SKM-1 (cell line): ENCODE measurements around the gene AURKAIP1.

Source experiments
- DNase-seq: peaks from one replicate; lab custom pipeline; 2025; ENCODE audit not compliant: unreplicated experiment; lab: John Stamatoyannopoulos, UW

AURKAIP1 gene

GRCh38 chr1:1361982-1362423 is 13.0 kb downstream of the AURKAIP1 start:
- DNase-seq, result no peak

- no peak for DNase-seq
Measured at GRCh38 chr1:1361233-1361981, 13.6 kb downstream of the AURKAIP1 start.

- DNase-seq, result no peak
Measured at GRCh38 chr1:1360506-1361169, 14.4 kb downstream of the AURKAIP1 start.

DNA sequence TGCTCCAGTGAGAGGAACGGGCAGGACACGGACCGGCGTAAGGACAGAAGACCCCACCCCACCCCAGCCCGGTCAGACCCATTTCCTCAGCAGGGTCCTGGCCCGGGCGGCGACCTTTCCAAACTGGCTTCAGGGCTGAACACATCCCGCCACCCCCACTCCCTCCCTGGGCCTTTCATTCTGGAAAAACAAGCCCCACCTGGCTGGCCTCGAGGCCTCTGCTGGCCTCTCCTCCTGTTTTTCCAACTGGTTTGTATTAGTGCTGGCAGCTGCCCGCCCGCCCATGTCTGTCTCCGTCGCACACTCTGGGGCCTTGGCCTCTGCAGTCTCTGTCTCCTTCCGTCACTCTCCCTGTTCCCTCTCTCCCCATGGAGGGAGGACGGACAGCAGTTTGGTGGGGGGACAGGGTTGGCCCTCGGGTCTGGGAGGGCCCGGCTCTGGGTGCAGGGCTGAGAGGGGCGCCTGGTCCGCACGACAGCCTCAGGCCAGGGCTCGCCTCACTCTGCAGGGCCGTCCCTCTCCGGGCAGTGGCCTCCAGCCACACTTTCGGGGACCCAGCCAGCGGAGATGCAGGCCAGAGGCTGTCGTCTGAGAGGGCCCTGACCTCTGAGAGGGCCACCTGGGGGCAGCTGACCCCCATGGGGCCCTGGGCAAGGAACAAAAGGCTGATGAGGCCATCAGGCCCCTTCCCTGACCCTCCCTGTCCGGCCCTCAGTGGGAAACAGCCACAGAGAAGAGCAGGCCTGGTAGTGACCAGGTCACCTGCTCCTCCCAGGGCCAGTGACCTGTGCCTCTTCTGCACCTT is 15.1 kb downstream of the AURKAIP1 start:
- DNase-seq, result no peak

DNA sequence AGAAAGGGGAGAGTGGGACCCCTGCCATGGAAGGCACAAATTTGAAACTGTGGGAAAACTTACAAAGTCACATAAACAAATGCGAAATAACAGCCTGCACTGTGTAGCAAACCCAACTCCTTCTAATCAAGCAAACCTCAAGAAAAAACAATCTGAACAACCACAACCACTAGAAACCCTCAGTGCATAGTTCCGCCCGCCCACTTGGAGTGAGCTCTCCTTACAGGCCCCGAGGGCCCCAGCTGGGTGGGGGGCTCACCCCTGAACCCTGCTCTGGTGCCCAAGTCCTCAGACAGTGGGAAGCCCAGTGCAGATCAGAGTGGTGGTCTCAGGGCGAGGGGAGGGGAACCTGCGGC is 15.7 kb downstream of the AURKAIP1 start:
- DNase-seq, result no peak

- no peak for DNase-seq
Measured at GRCh38 chr1:1358433-1359271, 16.4 kb downstream of the AURKAIP1 start, which contains the start of gene MXRA8. Gene MXRA8 (minus strand): TSS chr1:1358555. CDS start chr1:1358504, 51 bp downstream.

DNA sequence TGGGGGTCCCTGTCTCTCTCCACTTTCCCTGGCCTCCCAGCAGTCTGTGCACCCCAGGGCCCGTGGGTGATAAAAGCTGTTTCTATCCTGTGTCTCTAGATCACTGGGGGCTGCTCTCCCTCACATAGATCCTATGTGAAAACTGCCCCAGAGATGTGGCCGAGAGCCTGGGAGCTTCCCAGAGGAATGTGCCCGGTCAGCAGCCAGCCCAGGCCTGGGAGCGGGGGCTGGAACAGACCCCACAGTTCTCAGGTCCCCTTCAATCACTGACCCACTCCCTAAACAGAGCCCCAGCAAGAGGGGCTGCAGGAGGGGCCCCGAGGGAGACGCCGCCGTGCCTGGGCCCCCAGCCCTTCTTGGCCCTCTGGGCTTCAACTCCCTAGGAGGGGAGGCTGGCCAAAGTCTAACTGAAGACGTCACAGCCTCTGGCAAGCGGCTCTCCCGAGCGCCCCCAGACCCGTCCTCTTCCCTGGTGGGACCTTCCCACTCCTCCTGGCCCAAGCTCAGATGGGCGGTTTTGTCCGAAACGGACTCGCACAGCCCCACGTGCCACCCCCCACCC is 17.1 kb downstream of the AURKAIP1 start:
- DNase-seq, result no peak

- no peak for DNase-seq
Measured at GRCh38 chr1:1356796-1357401, 18.1 kb downstream of the AURKAIP1 start.

DNA sequence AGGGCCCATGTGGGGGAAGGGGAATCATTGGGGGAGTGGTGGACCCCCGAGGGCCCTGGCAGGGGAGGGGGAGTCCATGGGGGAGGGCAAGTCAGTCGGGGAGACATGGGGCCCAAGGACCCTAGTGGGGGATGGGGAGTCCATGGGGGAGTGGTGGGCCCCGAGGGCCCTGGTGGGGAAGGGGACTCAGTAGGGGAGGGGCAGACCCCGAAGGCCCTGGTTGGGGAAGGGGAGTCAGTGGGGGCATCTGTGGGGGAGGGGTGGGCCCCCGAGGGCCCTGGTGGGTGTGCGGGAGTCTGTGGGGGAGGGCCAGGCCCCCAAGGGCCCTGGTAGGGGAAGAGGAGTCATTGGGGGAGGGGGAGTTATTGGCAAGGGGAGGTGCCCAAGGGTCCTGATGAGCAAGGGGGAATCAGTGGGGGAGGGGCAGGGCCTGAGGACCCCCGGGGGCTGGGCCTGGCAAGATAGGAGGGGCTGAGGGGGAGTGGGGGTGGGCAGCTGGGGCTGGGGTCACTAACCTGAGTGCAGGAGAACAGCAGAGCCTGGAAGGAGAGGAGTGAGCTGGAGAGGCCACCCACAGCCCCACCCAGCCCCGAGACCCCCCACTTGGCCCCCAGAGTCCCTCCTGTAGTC is 18.7 kb downstream of the AURKAIP1 start:
- DNase-seq, result no peak

- no peak for DNase-seq
Measured at GRCh38 chr1:1355416-1355815, 19.6 kb downstream of the AURKAIP1 start.

DNA sequence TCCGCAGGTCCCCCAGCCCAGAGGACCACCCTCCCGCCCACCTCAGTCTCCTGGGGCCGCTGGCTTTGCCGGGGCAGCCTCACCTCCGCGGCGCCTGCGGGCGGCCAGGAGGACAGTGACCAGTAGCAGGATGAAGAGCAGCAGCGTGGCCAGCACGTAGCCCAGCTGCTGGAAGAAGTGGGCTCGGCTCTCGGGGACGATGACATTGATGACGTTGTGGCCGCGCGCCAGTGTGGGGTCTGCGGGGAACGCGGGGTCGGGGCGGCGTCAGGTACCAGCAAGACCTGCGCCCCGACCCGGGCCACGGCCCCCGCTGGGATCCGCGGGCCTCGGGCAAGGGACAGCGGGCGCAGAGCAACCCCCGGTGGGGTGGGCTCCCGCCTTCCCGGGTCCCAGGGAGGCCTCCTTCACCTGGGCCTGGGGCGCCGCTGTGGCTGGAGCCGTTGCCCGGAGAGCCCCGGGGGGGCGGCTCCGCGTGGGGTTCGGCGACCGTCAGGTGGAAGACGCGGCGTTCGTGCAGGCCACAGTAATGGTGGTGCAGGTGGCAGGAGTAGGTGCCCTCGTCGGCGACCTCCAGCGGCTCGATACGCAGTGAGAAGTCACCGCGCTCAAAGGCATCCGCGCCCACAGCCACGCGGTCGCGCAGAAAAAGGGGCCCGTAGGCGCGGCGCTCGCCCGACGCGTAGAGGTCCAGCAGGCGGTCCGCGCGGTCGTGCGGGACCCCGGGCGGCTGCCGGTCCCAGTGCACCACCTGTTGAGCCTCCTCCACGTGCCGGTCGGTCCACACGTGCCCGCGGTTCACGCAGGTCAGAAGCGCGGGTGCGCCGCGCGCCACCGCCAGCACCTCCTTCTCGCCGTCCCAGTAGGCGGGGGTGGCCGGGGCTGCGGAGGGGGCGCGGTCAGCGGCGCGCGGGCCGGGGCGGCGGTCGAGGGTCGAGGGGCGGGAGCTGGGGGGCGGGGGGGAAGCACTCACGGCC is 20.4 kb downstream of the AURKAIP1 start:
- DNase-seq, result no peak

- no peak for DNase-seq
Measured at GRCh38 chr1:1353389-1354151, 21.4 kb downstream of the AURKAIP1 start.

DNA sequence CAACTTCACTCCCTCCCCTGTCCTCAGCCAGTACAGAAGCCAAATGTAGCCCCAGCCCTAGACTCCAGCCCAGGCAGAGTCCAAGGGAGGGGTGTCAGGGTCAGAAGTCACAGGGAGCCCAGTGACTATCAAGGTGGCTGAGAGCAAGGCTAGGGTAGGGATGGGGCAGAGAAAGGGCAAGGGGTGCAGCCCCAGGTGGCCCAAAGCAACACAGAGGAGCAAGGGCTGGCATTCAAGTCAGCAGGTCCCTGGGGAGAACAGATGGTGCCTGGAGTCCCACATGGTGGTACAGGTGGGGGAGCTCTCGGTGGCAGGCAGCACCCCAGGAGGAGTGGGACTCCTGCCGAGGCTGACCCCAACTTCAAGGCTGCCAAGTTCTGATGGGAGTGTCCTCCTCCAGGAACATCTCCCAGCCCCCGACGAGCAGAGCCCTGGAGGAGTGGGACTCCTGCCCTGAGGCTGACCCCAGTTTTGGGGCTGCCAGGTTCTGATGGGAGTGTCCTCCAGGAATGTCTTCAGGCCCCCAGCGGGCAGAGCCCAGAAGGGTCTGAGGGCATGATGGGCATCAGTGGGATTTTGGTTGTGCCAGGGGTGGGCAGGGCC is 22.1 kb downstream of the AURKAIP1 start:
- DNase-seq, result no peak

GRCh38 chr1:1351511-1352427 is 23.2 kb downstream of the AURKAIP1 start:
- DNase-seq, result no peak

DNA sequence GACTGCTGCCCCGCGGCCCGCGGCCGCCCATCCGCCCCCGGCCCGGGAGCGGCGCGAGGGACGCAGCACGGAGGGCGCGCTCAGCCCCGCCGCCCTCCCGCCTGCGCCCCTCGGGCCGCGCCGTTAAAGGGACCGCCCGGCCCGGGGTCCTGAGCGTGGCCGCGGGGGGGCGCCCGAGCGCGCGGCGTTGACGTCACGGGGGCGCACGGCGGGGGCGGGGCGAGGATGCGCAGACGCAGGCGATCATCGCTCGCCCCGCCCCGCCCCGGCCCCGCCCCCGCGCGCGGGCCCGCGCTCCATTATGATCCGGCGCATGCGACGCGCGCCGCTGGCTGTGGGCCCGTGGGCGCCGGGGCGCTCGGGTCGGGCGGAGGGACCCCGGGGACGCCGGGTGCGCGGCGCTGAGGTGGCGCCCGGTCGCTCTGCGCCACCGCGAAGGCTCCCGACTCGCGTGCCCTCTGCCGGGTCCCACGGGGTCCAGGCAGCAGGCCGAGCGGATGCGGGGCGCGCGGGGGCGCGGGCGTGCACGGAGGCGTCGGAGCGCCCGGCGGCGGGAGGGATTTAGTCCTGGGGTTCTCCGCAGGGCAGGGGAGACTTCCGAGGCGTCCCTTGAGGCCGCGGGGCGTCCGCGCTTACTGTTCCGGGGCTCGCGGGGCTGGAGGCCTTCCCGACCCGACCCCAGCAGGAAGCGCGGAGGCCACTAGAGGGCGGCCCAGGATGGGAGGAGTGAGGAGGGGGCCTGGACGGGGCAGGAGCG is 25.6 kb downstream of the AURKAIP1 start, which contains the start of gene DVL1:
Gene DVL1, minus strand, starts transcription at position 163 of the 757 bp plus-strand sequence. CDS start 353 bp downstream, outside the sequence.
- DNase-seq, result no peak
